Fibroblast of pulmonary artery (primary cell): ENCODE data around the gene ATF4.

ENCODE experiments used
- DNase-seq: peaks from one replicate; pipeline ENCODE4 v3.0.0-alpha.2; 2010; ENCODE audit warnings: low read depth
- H3K4me3 ChIP-seq: replicated peaks from 2 replicates; pipeline ENCODE4 v1.5.1; 2011; ENCODE audit warnings: low read depth, mild to moderate bottlenecking, control low read depth, low read length, moderate library complexity
- TF ChIP-seq, protein P1 (sequence below): IDR thresholded peaks from 2 replicates; pipeline ENCODE4 v1.5.1; 2011; ENCODE audit warnings: mild to moderate bottlenecking, control low read depth, low read length, inconsistent platforms; ENCODE audit errors: missing control alignments

ATF4 gene

GRCh38 chr22:39534591-39535356, 14.4 kb downstream of the ATF4 start:
- DNase-seq = peak; percentile 69
- no peak overlapping the region for H3K4me3 ChIP-seq
- TF ChIP-seq, protein P1, sequence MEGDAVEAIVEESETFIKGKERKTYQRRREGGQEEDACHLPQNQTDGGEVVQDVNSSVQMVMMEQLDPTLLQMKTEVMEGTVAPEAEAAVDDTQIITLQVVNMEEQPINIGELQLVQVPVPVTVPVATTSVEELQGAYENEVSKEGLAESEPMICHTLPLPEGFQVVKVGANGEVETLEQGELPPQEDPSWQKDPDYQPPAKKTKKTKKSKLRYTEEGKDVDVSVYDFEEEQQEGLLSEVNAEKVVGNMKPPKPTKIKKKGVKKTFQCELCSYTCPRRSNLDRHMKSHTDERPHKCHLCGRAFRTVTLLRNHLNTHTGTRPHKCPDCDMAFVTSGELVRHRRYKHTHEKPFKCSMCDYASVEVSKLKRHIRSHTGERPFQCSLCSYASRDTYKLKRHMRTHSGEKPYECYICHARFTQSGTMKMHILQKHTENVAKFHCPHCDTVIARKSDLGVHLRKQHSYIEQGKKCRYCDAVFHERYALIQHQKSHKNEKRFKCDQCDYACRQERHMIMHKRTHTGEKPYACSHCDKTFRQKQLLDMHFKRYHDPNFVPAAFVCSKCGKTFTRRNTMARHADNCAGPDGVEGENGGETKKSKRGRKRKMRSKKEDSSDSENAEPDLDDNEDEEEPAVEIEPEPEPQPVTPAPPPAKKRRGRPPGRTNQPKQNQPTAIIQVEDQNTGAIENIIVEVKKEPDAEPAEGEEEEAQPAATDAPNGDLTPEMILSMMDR = peak; percentile 63

DNA sequence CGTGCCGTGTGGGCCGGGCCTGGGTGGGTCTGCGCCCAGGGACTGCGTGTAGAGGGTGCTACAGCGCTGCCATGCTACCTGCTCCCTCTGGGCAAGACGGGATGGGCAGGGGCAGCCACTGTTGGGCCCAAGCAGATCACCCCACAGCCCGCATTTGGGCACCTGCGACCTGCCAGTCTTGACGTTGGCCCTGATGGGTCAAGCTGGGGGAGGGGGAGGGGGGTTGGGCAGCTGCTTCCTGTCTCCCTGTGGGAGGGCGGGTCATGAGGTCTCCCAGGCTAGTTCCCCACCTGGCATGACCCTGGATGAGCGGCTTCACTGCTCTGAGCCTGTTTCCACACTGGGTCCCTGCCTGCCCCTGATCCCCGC, 15.0 kb downstream of the ATF4 start:
- H3K4me3 ChIP-seq = no peak overlapping the region

DNA sequence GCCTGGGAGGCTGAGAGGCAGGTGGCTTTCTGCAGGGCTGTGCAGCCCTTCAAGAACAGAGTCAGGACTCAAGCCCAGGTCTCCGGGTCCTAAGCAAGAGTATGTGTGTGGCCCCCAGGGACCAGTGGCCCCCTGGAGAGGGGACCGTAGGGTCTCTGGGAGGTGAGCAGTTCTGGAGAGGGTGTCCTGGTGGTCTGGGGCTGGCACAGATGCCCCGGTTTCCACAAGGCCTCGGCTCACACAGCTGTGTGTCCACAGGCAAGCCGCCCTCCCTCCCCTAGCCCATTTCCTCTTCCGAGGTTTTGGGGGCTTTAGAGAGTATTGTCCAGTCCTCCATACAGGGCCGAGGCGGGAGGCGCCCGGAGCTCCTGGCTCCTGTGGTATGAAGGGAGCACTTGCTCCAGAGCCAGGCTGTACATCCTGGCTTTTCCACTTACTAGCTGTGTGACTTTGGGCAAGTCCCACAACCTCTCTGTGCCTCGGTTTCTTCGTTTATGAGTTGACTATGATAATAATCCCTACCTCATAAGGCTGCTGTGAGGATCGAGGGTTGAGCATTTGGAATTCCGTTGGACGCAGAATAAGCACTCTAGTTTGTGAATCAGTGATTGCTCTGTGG, 15.6 kb downstream of the ATF4 start:
- no peak for DNase-seq
- TF ChIP-seq, protein P1 = no peak
- H3K4me3 ChIP-seq = no peak overlapping the region

More for the DNA sequence above, 15.0 kb downstream of the ATF4 start:
- no peak for DNase-seq
- TF ChIP-seq, protein P1 = no peak

DNA sequence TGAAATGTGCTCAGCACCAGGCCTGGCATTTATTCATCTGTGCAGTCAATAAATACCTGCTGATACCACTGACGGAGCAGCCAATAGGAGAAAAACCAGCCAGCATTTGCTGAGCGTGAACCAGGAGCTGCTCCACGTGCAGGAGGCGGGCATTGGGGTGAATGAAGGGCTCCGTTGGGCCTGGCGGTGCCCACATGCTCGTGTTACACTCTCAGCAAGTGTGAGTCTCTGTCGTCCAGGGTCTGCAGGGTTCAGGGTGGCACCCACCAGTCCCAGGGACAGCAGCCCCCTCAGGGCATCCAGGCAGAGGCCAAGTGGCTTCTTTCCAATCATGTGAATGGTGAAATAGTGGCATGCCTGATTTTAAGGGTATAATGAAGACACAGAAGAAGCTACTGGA, 16.3 kb downstream of the ATF4 start:
- TF ChIP-seq, protein P1 = no peak
- no peak for DNase-seq
- no peak overlapping the region for H3K4me3 ChIP-seq

DNA sequence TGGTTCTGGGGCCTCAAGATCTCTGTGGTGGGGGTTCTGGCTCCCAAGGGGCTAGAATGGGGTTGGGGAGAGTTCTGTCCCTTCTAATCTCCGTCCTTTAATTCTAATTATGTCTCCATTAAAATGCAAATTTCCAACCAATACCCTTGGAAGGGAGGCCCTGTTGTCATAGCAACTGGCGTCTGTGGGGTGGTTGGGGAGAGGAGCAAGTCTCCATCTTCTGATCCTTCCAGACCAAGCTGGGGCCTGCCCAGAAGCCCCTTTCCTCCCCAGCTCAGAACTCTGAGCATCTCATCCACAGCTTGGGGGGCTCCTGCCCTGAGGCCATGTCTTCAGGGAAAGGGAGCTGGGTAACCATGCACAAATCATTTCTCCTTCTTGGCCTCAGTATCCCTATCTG, 17.6 kb downstream of the ATF4 start:
- TF ChIP-seq, protein P1 = no peak
- no peak for DNase-seq
- no peak overlapping the region for H3K4me3 ChIP-seq

GRCh38 chr22:39543095-39543494, 22.7 kb downstream of the ATF4 start:
- peak; percentile 35 for DNase-seq

More at GRCh38 chr22:39543095-39543494, 22.7 kb downstream of the ATF4 start:
- TF ChIP-seq, protein P1 = peak; percentile 43
- no peak overlapping the region for H3K4me3 ChIP-seq
